Sigmoid colon (tissue), 4 donors: Measurements from ENCODE around the gene DMAC2.
"Not testable (repeated sequence)": the region's sequence is repeated elsewhere in the genome, so short reads cannot be mapped to it uniquely, and the experiment has no call there.

Experiments used
- CTCF ChIP-seq, 4 experiments: fragments of 450-650 bp in 3 of 4; fragments of 200-600 bp in 1 of 4; IDR thresholded peaks; one replicate each; pipeline ENCODE4 v1.5.1; 2016 to 2019; ENCODE audit warnings: antibody characterized with exemption in 4 of 4, mild to moderate bottlenecking in 3 of 4, moderate library complexity in 2 of 4
- POLR2A ChIP-seq, 2 donors: fragments of 450-650 bp; IDR thresholded peaks; one replicate each; pipeline ENCODE4 v1.6.1; 2016; ENCODE audit warnings: antibody characterized with exemption in 2 of 2, mild to moderate bottlenecking in 2 of 2, moderate library complexity in 2 of 2
- POLR2AphosphoS5 ChIP-seq, 4 donors: sonication (generic); formaldehyde crosslinking; IDR thresholded peaks; one replicate each; pipeline ENCODE4 v1.6.1; 2017; ENCODE audit warnings: antibody characterized with exemption in 4 of 4

GRCh38 chr19:41435376-41435775, 4.3 kb downstream of the DMAC2 start:
- not testable (repeated sequence) for TF ChIP-seq CTCF, POLR2A, POLR2AphosphoS5 (IDR thresholded peaks at IDR 0.05)
